IPS-18a (cell line): ENCODE results near the gene PLCG2.

Source experiments
- H3K27ac ChIP-seq: one replicate; pipeline ENCODE4 v1.5.1; 2013; ENCODE audit warnings: low read length
- H3K27me3 ChIP-seq: one replicate; pipeline ENCODE4 v1.6.1; 2013; ENCODE audit warnings: mild to moderate bottlenecking, low read length; ENCODE audit not compliant: control insufficient read depth, insufficient read depth
- H3K36me3 ChIP-seq: one replicate; pipeline ENCODE4 v1.6.1; 2013; ENCODE audit warnings: low read depth, low read length; ENCODE audit not compliant: control insufficient read depth
- H3K4me1 ChIP-seq: one replicate; pipeline ENCODE4 v1.6.1; 2013; ENCODE audit warnings: low read depth, low read length; ENCODE audit not compliant: control insufficient read depth
- H3K4me3 ChIP-seq: one replicate; pipeline ENCODE4 v1.5.1; 2013; ENCODE audit warnings: low read length
- H3K9ac ChIP-seq: one replicate; pipeline ENCODE4 v1.6.1; 2013; ENCODE audit warnings: mild to moderate bottlenecking, low read length, moderate library complexity
- H3K9me3 ChIP-seq: one replicate; pipeline ENCODE4 v1.6.1; 2013; ENCODE audit warnings: low read depth, low read length; ENCODE audit not compliant: control insufficient read depth

PLCG2 gene

GRCh38 chr16:81809567-81809966 is 30.5 kb downstream of the PLCG2 start:
- Histone ChIP-seq H3K4me1 (no peaks in the 10 kb centered on the region), H3K9ac (no peak overlapping the region), H3K36me3 (no peaks in the 10 kb centered on the region), H3K4me3 (no peak overlapping the region), H3K9me3 (no peaks in the 10 kb centered on the region), H3K27ac (no peak overlapping the region), H3K27me3 (no peaks in the 10 kb centered on the region)

GRCh38 chr16:81810361-81810760 is 31.3 kb downstream of the PLCG2 start:
- Histone ChIP-seq H3K9ac (no peak overlapping the region), H3K36me3 (no peaks in the 10 kb centered on the region), H3K4me3 (no peak overlapping the region), H3K4me1 (no peaks in the 10 kb centered on the region), H3K27ac (no peak overlapping the region), H3K27me3 (no peaks in the 10 kb centered on the region), H3K9me3 (no peaks in the 10 kb centered on the region)

- no peaks in the 10 kb centered on the region for H3K4me1 ChIP-seq
- H3K27ac ChIP-seq = no peak overlapping the region
- H3K9ac ChIP-seq = no peak overlapping the region
- H3K27me3 ChIP-seq = no peaks in the 10 kb centered on the region
- no peaks in the 10 kb centered on the region for H3K9me3 ChIP-seq
- H3K4me3 ChIP-seq = no peak overlapping the region
- H3K36me3 ChIP-seq = no peaks in the 10 kb centered on the region
These were observed 31.9 kb downstream of the PLCG2 start for GRCh38 chr16:81810894-81811538.

GRCh38 chr16:81813648-81814047 is 34.6 kb downstream of the PLCG2 start:
- Histone ChIP-seq H3K4me3 (no peak overlapping the region), H3K4me1 (peaks cover 2% of the 10 kb centered on the region), H3K27me3 (no peaks in the 10 kb centered on the region), H3K9me3 (no peaks in the 10 kb centered on the region), H3K27ac (no peak overlapping the region), H3K9ac (no peak overlapping the region), H3K36me3 (no peaks in the 10 kb centered on the region)

GRCh38 chr16:81814751-81815428 is 35.8 kb downstream of the PLCG2 start:
- H3K36me3 ChIP-seq = no peaks in the 10 kb centered on the region
- H3K4me3 ChIP-seq = no peak overlapping the region

GRCh38 chr16:81815429-81815766 is 36.3 kb downstream of the PLCG2 start:
- no peak overlapping the region for H3K4me3 ChIP-seq
- no peak overlapping the region for H3K9ac ChIP-seq
- H3K4me1 ChIP-seq = peaks cover 6% of the 10 kb centered on the region
- no peaks in the 10 kb centered on the region for H3K36me3 ChIP-seq
- no peaks in the 10 kb centered on the region for H3K27me3 ChIP-seq
- no peaks in the 10 kb centered on the region for H3K9me3 ChIP-seq
- H3K27ac ChIP-seq = no peak overlapping the region

More at GRCh38 chr16:81814751-81815428, 35.8 kb downstream of the PLCG2 start:
- no peaks in the 10 kb centered on the region for H3K27me3 ChIP-seq
- H3K9me3 ChIP-seq = no peaks in the 10 kb centered on the region
- H3K9ac ChIP-seq = no peak overlapping the region
- no peak overlapping the region for H3K27ac ChIP-seq
- H3K4me1 ChIP-seq = peaks cover 6% of the 10 kb centered on the region

- Histone ChIP-seq H3K27ac (no peak overlapping the region), H3K9ac (no peak overlapping the region), H3K9me3 (no peaks in the 10 kb centered on the region), H3K36me3 (no peaks in the 10 kb centered on the region), H3K27me3 (no peaks in the 10 kb centered on the region), H3K4me3 (no peak overlapping the region), H3K4me1 (peaks cover 9% of the 10 kb centered on the region)
These were observed 37.3 kb downstream of the PLCG2 start for GRCh38 chr16:81816351-81816750.

- Histone ChIP-seq H3K9ac (no peak overlapping the region), H3K9me3 (no peaks in the 10 kb centered on the region), H3K4me3 (no peak overlapping the region), H3K4me1 (peaks cover 13% of the 10 kb centered on the region), H3K27ac (no peak overlapping the region), H3K36me3 (no peaks in the 10 kb centered on the region), H3K27me3 (no peaks in the 10 kb centered on the region)
These were observed 37.7 kb downstream of the PLCG2 start for GRCh38 chr16:81816793-81817210.

- peaks cover 17% of the 10 kb centered on the region for H3K4me1 ChIP-seq
- H3K27ac ChIP-seq = no peak overlapping the region
- no peak overlapping the region for H3K9ac ChIP-seq
These were observed 38.2 kb downstream of the PLCG2 start for GRCh38 chr16:81817296-81817695.

GRCh38 chr16:81817789-81818567 is 38.9 kb downstream of the PLCG2 start:
- Histone ChIP-seq H3K36me3 (no peaks in the 10 kb centered on the region), H3K27me3 (no peaks in the 10 kb centered on the region), H3K9me3 (no peaks in the 10 kb centered on the region), H3K4me3 (no peak overlapping the region), H3K27ac (no peak overlapping the region), H3K9ac (no peak overlapping the region), H3K4me1 (peaks cover 17% of the 10 kb centered on the region)

More at GRCh38 chr16:81817296-81817695, 38.2 kb downstream of the PLCG2 start:
- Histone ChIP-seq H3K36me3 (no peaks in the 10 kb centered on the region), H3K27me3 (no peaks in the 10 kb centered on the region), H3K9me3 (no peaks in the 10 kb centered on the region), H3K4me3 (no peak overlapping the region)

- H3K4me3 ChIP-seq = no peak overlapping the region
- no peak overlapping the region for H3K27ac ChIP-seq
- H3K9ac ChIP-seq = no peak overlapping the region
- peaks cover 17% of the 10 kb centered on the region for H3K4me1 ChIP-seq
- H3K27me3 ChIP-seq = no peaks in the 10 kb centered on the region
- no peaks in the 10 kb centered on the region for H3K9me3 ChIP-seq
- no peaks in the 10 kb centered on the region for H3K36me3 ChIP-seq
These were observed 39.4 kb downstream of the PLCG2 start for GRCh38 chr16:81818568-81818896.
